Keratinocyte (primary cell): Measurements from ENCODE around the gene SPECC1. TPM values are rescaled to one million over a fixed set of nuclear protein-coding genes. Genes with fewer than 3 reads are reported as not detected.
"Not testable (repeated sequence)": the region's sequence is repeated elsewhere in the genome, so short reads cannot be mapped to it uniquely, and the experiment has no call there.

ENCODE experiments used
- DNase-seq: peaks from one replicate; pipeline ENCODE4 v3.0.0-alpha.2; 2011; ENCODE audit warnings: low read depth, missing footprints, low spot score
- FAIRE-seq: peaks from 2 replicates; lab custom pipeline; 2011; peaks lifted over from hg19 to GRCh38; lab: Jason Lieb, UNC
- H2AFZ ChIP-seq: 2 replicates; pipeline ENCODE4 v1.6.0; 2012; ENCODE audit warnings: low read length, control low read depth, inconsistent platforms; ENCODE audit not compliant: control insufficient read depth
- H3K27ac ChIP-seq: 2 replicates; pipeline ENCODE4 v1.5.1; 2011; ENCODE audit warnings: low read length; ENCODE audit not compliant: control insufficient read depth, insufficient read depth
- H3K27me3 ChIP-seq: 3 replicates; pipeline ENCODE4 v1.6.0; 2011; ENCODE audit warnings: low read length; ENCODE audit not compliant: control insufficient read depth, insufficient read depth; ENCODE audit errors: extremely low read depth
- H3K36me3 ChIP-seq, 2 experiments: 2 replicates in 1 of 2; 3 replicates in 1 of 2; pipeline ENCODE4 v1.5.1; 2011; ENCODE audit warnings: low read length in 2 of 2, mild to moderate bottlenecking in 1 of 2; ENCODE audit not compliant: control insufficient read depth in 2 of 2, insufficient read depth in 2 of 2; ENCODE audit errors: extremely low read depth in 1 of 2
- H3K4me1 ChIP-seq: 3 replicates; pipeline ENCODE4 v1.5.1; 2011; ENCODE audit warnings: low read length; ENCODE audit not compliant: control insufficient read depth, insufficient read depth; ENCODE audit errors: extremely low read depth
- H3K4me2 ChIP-seq: 3 replicates; pipeline ENCODE4 v1.6.0; 2011; ENCODE audit warnings: low read depth, low read length; ENCODE audit not compliant: control insufficient read depth, insufficient read depth; ENCODE audit errors: extremely low read depth
- H3K4me3 ChIP-seq, 3 experiments: fragments of 200-600 bp in 1 of 3; sonication (generic) in 1 of 3; 2 replicates in 2 of 3; 3 replicates in 1 of 3; pipeline ENCODE4 v1.5.1; 2011 to 2016; ENCODE audit warnings: low read length in 3 of 3, mild to moderate bottlenecking in 3 of 3, control low read depth in 2 of 3, inconsistent platforms in 1 of 3, low read depth in 1 of 3, mixed read lengths in 1 of 3, mixed run types in 1 of 3, moderate library complexity in 1 of 3; ENCODE audit not compliant: control insufficient read depth in 2 of 3, insufficient read depth in 2 of 3; ENCODE audit errors: extremely low read depth in 1 of 3
- H3K79me2 ChIP-seq: 2 replicates; pipeline ENCODE4 v1.6.0; 2012; ENCODE audit warnings: low read length; ENCODE audit not compliant: control insufficient read depth, insufficient read depth
- H3K9ac ChIP-seq: 3 replicates; pipeline ENCODE4 v1.6.0; 2011; ENCODE audit warnings: low read length; ENCODE audit not compliant: control insufficient read depth, insufficient read depth; ENCODE audit errors: extremely low read depth
- H3K9me1 ChIP-seq: 3 replicates; pipeline ENCODE4 v1.6.0; 2011; ENCODE audit warnings: low read length; ENCODE audit not compliant: control insufficient read depth, insufficient read depth; ENCODE audit errors: extremely low read depth
- H3K9me3 ChIP-seq: 2 replicates; pipeline ENCODE4 v1.5.1; 2012; ENCODE audit warnings: low read depth, low read length; ENCODE audit not compliant: control insufficient read depth
- H4K20me1 ChIP-seq: 3 replicates; pipeline ENCODE4 v1.6.0; 2011; ENCODE audit warnings: low read length; ENCODE audit not compliant: control insufficient read depth, insufficient read depth; ENCODE audit errors: extremely low read depth
- CTCF ChIP-seq, 3 experiments: IDR thresholded peaks in 1 of 3; conservative IDR thresholded peaks in 1 of 3; optimal IDR thresholded peaks in 1 of 3; 2 replicates in 2 of 3; 3 replicates in 1 of 3; pipeline versions ENCODE3 to v1.5.1; 2011; ENCODE audit warnings: low read length in 3 of 3, mild to moderate bottlenecking in 3 of 3, moderate library complexity in 2 of 3, control low read depth in 1 of 3, inconsistent platforms in 1 of 3; ENCODE audit not compliant: insufficient read depth in 2 of 3; ENCODE audit errors: extremely low read depth in 1 of 3
- EZH2 ChIP-seq: IDR thresholded peaks from one replicate; pipeline ENCODE4 v1.6.1; 2012; ENCODE audit warnings: inconsistent platforms, mild to moderate bottlenecking, low read length, moderate library complexity
- dilution Hi-C: fragments of 300-500 bp; cut with MboI; formaldehyde crosslinking; loops from one replicate; pipeline ENCODE4 v1.7.0; 2020; ENCODE audit warnings: low sequenced_read_pairs; ENCODE audit not compliant: extremely low pct_ligation_motif_present
- polyA plus RNA-seq, 5 experiments: library from polyadenylated mRNA; depleted of rRNA in 3 of 5; stranded (reverse) in 3 of 5; stranded (forward) in 1 of 5; unstranded in 1 of 5; fragments of >200 nt; gene quantifications; 1 replicate in 1 of 5; 2 replicates in 3 of 5; 3 replicates in 1 of 5; pipeline versions ENCODE4 v1.2.1 to v1.2.3, GENCODE V29; 2011 to 2012; ENCODE audit warnings: missing spikeins in 2 of 5, low read depth in 1 of 5, low replicate concordance in 1 of 5

Gene SPECC1
- polyA plus RNA-seq, 1 donor (not counting 4 experiments of a cell fraction or from before 2014, with no cell fraction given), result 20.9 TPM

GRCh38 chr17:20190605-20191004 lies 181.4 kb downstream of the SPECC1 start:
- H4K20me1 ChIP-seq, result peaks cover 4% of the 10 kb centered on the region
- H3K36me3 ChIP-seq, result no peaks in the 10 kb centered on the region
- TF ChIP-seq EZH2, result no peak
- no peak for TF ChIP-seq CTCF (optimal IDR thresholded peaks at IDR 0.05 in 1 of 3, IDR thresholded peaks at IDR 0.05 in 1 of 3, conservative IDR thresholded peaks at IDR 0.05 in 1 of 3; ENCODE audit: extremely low read depth in 1 of 3, insufficient read depth in 2 of 3, low read length in 3 of 3)
- peaks cover 26% of the 10 kb centered on the region for H3K79me2 ChIP-seq
- H3K27ac ChIP-seq, result peak overlapping the region; percentile 46
- dilution Hi-C loops, result no loop called here
- H3K4me1 ChIP-seq, result peaks cover 24% of the 10 kb centered on the region
- no peaks in the 10 kb centered on the region for H3K27me3 ChIP-seq
- DNase-seq (no peak), FAIRE-seq (peak; percentile 53)
- no peak overlapping the region for H3K4me3 ChIP-seq
- H3K4me2 ChIP-seq, result peak overlapping the region; percentile 19
- H3K9me1 ChIP-seq, result peaks cover 5% of the 10 kb centered on the region
- H3K9ac ChIP-seq, result no peak overlapping the region
- no peak overlapping the region for H2AFZ ChIP-seq
- H3K9me3 ChIP-seq, result no peaks in the 10 kb centered on the region

DNA sequence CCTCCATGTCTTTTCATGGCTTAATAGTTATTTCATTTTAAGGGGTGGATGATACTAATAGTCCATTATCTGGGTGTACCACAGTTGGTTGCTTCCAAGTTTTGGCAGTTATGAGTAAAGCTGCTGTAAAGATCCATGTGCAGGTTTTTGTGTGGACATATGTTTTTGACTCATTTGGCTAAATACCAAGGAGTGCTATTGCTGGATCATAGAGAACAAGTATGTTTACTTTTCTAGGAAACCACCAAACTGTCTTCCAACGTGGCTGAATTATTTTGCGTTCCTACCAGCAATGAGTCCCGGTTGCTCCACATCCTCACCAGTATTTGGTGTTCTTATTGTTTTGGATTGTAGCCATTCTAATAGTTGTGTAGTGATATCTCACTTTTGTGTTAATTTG lies 181.9 kb downstream of the SPECC1 start:
- dilution Hi-C loops, result no loop called here
- peaks cover 26% of the 10 kb centered on the region for H3K79me2 ChIP-seq
- H4K20me1 ChIP-seq, result peaks cover 4% of the 10 kb centered on the region
- no peaks in the 10 kb centered on the region for H3K36me3 ChIP-seq
- FAIRE-seq (peak; percentile 85), DNase-seq (no peak)
- no peak overlapping the region for H3K27ac ChIP-seq
- H3K27me3 ChIP-seq, result no peaks in the 10 kb centered on the region
- peaks cover 24% of the 10 kb centered on the region for H3K4me1 ChIP-seq
- peak overlapping the region; percentile 19 for H3K4me2 ChIP-seq
- no peak overlapping the region for H3K9ac ChIP-seq
- H2AFZ ChIP-seq, result no peak overlapping the region
- peaks cover 5% of the 10 kb centered on the region for H3K9me1 ChIP-seq
- H3K9me3 ChIP-seq, result no peaks in the 10 kb centered on the region
- no peak overlapping the region for H3K4me3 ChIP-seq
- TF ChIP-seq EZH2 (no peak), CTCF (optimal IDR thresholded peaks at IDR 0.05 in 1 of 3, IDR thresholded peaks at IDR 0.05 in 1 of 3, conservative IDR thresholded peaks at IDR 0.05 in 1 of 3; ENCODE audit: extremely low read depth in 1 of 3, insufficient read depth in 2 of 3, low read length in 3 of 3) (no peak)

- H3K27ac ChIP-seq, H3K27me3 ChIP-seq, H2AFZ ChIP-seq, DNase-seq, FAIRE-seq, dilution Hi-C loops, H3K4me1 ChIP-seq, H3K4me3 ChIP-seq, H3K9me1 ChIP-seq, H3K9me3 ChIP-seq, H4K20me1 ChIP-seq, H3K36me3 ChIP-seq, H3K9ac ChIP-seq, H3K4me2 ChIP-seq: not testable (repeated sequence)
- peaks cover 14% of the 10 kb centered on the region for H3K79me2 ChIP-seq
Observed at GRCh38 chr17:20196286-20196685, 187.1 kb downstream of the SPECC1 start.
